LNCaP clone FGC (cell line): ENCODE results near the gene DDX41.

ENCODE experiments used
- DNase-seq: peaks from one replicate; pipeline ENCODE4 v3.0.0-alpha.2; 2011; ENCODE audit warnings: low read depth
- H3K4me3 ChIP-seq: 2 replicates; pipeline ENCODE4 v1.5.1; 2011; ENCODE audit warnings: mild to moderate bottlenecking, low read depth, low read length, control low read depth
- TF ChIP-seq, protein P1 (sequence below): IDR thresholded peaks from 2 replicates; pipeline ENCODE4 v1.5.1; 2012; ENCODE audit warnings: mild to moderate bottlenecking; ENCODE audit not compliant: control insufficient read depth, insufficient read depth; ENCODE audit errors: extremely low read depth

The DDX41 gene

GRCh38 chr5:177554474-177555111 is 37.8 kb upstream of the DDX41 start, which contains the start of gene FAM193B:
TSS of gene FAM193B (minus strand) at chr5:177554563. CDS start at chr5:177554458, 105 bp downstream.
- TF ChIP-seq, protein P1, sequence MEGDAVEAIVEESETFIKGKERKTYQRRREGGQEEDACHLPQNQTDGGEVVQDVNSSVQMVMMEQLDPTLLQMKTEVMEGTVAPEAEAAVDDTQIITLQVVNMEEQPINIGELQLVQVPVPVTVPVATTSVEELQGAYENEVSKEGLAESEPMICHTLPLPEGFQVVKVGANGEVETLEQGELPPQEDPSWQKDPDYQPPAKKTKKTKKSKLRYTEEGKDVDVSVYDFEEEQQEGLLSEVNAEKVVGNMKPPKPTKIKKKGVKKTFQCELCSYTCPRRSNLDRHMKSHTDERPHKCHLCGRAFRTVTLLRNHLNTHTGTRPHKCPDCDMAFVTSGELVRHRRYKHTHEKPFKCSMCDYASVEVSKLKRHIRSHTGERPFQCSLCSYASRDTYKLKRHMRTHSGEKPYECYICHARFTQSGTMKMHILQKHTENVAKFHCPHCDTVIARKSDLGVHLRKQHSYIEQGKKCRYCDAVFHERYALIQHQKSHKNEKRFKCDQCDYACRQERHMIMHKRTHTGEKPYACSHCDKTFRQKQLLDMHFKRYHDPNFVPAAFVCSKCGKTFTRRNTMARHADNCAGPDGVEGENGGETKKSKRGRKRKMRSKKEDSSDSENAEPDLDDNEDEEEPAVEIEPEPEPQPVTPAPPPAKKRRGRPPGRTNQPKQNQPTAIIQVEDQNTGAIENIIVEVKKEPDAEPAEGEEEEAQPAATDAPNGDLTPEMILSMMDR = peak; percentile 29; the same call in 1 of the 2 replicates

GRCh38 chr5:177553671-177554429 is 37.1 kb upstream of the DDX41 start:
- TF ChIP-seq, protein P1 = no peak
- H3K4me3 ChIP-seq = peak overlapping the region; percentile 82
- no peak for DNase-seq

More at GRCh38 chr5:177554474-177555111, 37.8 kb upstream of the DDX41 start, which contains the start of gene FAM193B:
- DNase-seq = peak; percentile 69
- peak within 1 kb of the TSS; percentile 82 for H3K4me3 ChIP-seq

GRCh38 chr5:177552839-177553455 is 36.2 kb upstream of the DDX41 start:
- peak overlapping the region; percentile 82 for H3K4me3 ChIP-seq
- no peak for DNase-seq
- TF ChIP-seq, protein P1 = no peak

DNA sequence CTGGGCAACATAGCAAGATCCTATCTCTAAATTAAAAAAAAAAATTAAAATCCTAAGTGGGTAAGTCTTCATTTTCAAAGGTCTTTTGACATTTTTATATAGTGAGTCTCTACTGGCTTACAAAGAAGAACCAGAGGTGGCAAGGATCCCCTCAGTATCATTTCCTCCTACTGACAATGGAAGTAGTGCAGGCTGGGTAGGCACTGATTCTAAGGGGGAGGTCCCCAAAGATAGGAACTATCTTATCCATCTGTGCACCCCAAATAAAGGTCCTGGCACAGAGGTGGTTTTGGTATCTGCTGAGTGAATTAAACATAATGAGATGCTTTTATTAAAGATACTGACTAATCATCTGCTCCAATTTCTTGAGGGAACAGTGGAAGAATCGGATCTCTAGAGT is 33.4 kb upstream of the DDX41 start:
- TF ChIP-seq, protein P1 = no peak
- no peak for DNase-seq
- no peak overlapping the region for H3K4me3 ChIP-seq

DNA sequence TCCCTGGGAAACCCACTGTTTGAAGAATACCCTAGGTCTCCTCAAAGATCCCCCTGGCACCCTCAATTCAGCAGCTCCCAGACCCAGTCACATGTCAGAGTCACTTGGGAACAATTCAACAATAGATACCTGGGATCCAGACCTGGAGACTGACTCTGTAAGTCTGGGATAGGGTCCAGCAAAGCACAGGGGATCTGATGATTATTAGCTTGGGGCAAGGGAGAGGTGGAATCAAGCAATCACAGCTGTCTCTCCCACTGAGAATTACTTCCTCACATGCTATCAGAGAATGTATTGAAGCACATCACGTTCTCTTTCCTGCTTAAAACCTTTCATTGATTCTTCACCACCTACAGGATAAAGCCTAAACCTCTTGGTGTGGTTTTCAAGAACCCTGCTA is 31.7 kb upstream of the DDX41 start:
- no peak for DNase-seq
- H3K4me3 ChIP-seq = no peak overlapping the region
- TF ChIP-seq, protein P1 = no peak

DNA sequence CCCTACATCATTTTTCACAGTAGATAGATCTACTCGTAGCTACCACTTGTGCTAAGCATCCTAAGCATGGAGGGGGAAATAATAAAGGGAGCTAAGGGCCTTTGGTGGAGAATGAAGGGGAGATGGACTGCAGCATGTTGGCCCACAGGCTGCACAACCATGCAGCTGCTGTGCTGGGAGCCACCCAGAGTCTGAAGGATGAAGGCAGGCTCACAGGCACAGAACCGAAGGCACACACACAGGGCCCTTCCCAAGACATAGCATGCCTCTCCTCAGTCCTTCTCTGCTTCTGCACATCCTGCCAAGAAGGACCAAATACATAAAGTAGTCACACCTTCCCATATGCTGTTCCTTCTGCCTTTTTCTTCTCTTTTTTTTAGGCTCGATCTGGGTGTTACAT is 31.0 kb upstream of the DDX41 start:
- TF ChIP-seq, protein P1 = no peak
- H3K4me3 ChIP-seq = no peak overlapping the region
- no peak for DNase-seq
